HG02571 (cell line): ENCODE results near the gene TAC3.
"Not testable (repeated sequence)": the region's sequence is repeated elsewhere in the genome, so short reads cannot be mapped to it uniquely, and the experiment has no call there.

ENCODE experiments used
- ATAC-seq: cut with Tn5 transposase; IDR thresholded peaks from one replicate; pipeline ENCODE4 v1.9.1; 2021; ENCODE audit warnings: mild to moderate bottlenecking, moderate library complexity; ENCODE audit not compliant: unreplicated experiment

TAC3 gene

GRCh38 chr12:56987551-56988053, 28.7 kb downstream of the TAC3 start:
- ATAC-seq, result no peak

- no peak for ATAC-seq
Measured at GRCh38 chr12:56987011-56987410, 29.3 kb downstream of the TAC3 start.

GRCh38 chr12:56985714-56986113, 30.6 kb downstream of the TAC3 start:
- ATAC-seq, result not testable (repeated sequence)

GRCh38 chr12:56983386-56983785, 32.9 kb downstream of the TAC3 start:
- ATAC-seq, result no peak

GRCh38 chr12:56982578-56983236, 33.6 kb downstream of the TAC3 start:
- ATAC-seq, result not testable (repeated sequence)

- ATAC-seq, result no peak
Measured at GRCh38 chr12:56980941-56981530, 35.3 kb downstream of the TAC3 start.

GRCh38 chr12:56980268-56980667, 36.1 kb downstream of the TAC3 start:
- ATAC-seq, result no peak

- no peak for ATAC-seq
Measured at GRCh38 chr12:56979628-56980027, 36.7 kb downstream of the TAC3 start.

GRCh38 chr12:56978397-56979138, 37.8 kb downstream of the TAC3 start:
- no peak for ATAC-seq

GRCh38 chr12:56977361-56977760, 39.0 kb downstream of the TAC3 start:
- ATAC-seq, result not testable (repeated sequence)

- ATAC-seq, result not testable (repeated sequence)
Measured at GRCh38 chr12:56974224-56974623, 42.1 kb downstream of the TAC3 start.

- not testable (repeated sequence) for ATAC-seq
Measured at GRCh38 chr12:56968910-56969309, 47.4 kb downstream of the TAC3 start.

GRCh38 chr12:56965997-56966642, 50.2 kb downstream of the TAC3 start:
- not testable (repeated sequence) for ATAC-seq

GRCh38 chr12:56965124-56965523, 51.2 kb downstream of the TAC3 start:
- ATAC-seq, result not testable (repeated sequence)

- not testable (repeated sequence) for ATAC-seq
Measured at GRCh38 chr12:56963557-56963956, 52.8 kb downstream of the TAC3 start.

GRCh38 chr12:56962247-56962646, 54.1 kb downstream of the TAC3 start:
- ATAC-seq, result not testable (repeated sequence)
